SKM-1 (cell line): ENCODE results near the gene C9orf78.
A peak's percentile ranks its signal among the peaks of the same experiment; 100 is the strongest.
"Not testable (repeated sequence)": the region's sequence is repeated elsewhere in the genome, so short reads cannot be mapped to it uniquely, and the experiment has no call there.

Experiments used
- DNase-seq: peaks from one replicate; lab custom pipeline; 2025; ENCODE audit not compliant: unreplicated experiment; lab: John Stamatoyannopoulos, UW

The C9orf78 gene

DNA sequence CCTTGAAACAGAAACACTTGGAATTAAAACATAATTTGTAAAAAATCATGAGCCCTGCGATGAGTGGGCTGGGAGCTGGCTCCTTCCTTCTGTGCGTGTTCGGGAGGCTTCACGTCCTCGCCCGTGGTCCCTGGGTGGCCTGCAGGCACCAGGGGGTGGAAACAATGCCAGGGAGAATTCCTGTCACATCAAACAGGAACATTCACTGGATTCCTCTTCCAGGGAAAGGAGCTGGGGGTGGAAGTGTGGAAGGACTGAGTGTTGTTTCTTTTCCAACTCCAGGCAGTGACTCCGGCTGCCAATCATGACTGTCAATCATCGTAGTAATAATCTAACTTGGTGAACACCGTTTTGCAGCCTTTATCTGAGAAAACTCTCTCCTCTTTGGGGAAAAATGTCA, 21.4 kb downstream of the C9orf78 start:
- no peak for DNase-seq

DNA sequence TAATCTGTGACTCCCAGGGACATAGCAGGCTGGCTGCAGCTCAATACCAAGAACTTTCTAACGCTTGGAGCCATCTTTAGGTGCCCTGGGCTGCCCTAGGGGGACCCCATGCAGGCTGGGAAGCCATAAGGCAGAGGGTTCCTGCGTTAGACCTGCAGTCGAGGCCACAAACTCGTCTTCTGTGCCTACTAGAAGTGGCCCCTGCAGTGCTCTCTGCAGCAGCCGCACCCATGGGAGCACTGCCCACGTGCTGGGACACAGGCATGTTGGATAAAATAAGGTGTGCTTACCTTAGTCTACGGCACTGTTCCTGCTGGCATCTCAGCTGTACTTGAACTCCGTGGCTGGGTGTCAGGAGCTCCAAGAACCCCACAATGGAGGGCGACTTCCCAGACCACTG, 22.7 kb downstream of the C9orf78 start:
- DNase-seq = no peak

DNA sequence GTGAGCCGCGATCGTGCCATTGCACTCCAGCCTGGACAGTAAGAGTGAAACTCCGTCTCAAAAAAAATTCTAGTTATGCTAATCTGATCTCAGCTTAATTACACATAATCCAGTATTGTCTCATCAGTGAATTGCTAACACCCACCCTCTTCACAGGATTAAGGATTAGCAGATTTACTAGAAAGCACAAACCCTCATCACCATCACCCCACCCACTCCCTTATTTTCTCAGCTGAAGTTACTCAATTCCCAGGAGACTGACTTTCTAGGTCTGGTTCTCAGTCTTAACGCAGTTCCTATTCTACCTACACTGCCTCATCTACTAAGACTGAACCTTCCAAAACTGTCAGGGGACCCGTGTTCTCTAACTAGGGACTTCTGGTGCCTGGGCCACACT, 23.1 kb downstream of the C9orf78 start:
- DNase-seq = no peak

DNA sequence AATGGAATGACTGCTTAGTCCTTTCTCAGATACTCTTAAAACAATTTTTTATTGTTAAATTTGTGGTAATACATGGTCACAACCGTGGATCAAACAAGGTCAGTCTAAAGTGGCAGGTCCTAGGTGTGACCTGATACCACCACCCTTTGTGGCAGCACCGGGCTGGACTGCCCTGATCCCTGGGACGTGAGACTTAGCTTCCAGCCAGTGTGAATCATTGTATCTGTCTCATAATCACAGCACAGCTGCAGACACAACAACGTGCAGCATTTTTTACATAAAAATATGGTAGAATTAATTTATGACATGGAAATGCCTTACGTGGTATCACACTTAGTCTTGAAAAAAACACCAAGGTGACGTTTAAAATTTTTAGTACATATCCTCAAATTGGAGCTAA, 24.3 kb downstream of the C9orf78 start:
- no peak for DNase-seq

DNA sequence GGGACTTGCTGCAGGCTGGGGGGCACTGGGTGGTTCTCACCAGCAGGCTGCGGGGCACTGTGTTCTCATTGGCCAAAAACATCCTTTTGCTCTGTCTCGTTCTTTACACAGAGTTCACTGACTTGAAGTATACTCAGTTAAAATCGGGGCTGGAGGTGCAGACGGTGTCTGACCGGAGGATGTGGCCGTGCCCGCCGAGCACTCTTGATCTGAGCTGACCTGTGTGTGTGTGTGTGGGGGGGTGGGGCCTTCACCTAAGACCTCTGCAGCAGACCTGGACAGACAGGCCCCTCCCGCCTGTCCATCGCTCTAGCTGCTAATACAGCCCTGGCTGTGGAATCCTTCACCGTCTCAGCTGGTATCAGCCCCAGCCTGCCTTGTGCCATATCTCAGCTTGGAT, 25.0 kb downstream of the C9orf78 start:
- DNase-seq = no peak

DNA sequence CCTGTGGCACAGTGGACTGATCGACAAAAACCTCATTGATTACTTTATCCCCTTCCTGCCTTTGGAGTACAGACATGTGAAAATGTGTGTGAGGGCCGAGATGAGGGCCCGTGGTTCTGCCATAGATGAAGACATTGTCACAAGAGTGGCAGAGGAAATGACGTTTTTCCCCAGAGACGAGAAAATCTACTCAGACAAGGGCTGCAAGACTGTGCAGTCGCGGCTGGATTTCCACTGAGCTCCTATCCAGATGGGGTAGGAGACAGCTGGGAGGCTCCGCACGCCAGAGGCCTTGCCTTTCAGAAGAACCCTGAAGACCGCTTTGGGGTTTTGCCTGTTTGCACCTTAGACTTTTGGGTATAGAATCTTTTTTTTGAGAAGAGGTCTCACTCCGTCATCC, 25.7 kb downstream of the C9orf78 start:
- no peak for DNase-seq

DNA sequence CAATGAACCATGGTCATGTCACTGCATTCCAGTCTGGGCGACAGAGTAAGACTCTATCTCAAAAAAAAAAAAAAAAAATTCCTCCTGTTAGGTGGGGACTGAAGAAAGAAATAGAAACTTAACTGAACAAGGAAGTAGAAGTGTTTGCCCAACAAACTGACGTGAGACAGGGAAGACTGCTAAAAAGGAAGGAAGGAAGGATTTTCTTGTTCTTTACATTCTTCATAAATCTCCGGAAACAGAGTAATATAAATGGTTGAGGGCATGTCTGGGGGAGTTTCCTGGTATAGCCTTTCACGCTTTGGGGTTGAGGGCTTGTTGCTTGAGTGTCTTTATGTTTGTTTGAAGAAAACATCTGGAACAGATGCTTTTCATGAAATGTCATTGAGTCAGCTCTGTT, 29.0 kb downstream of the C9orf78 start:
- DNase-seq = peak; percentile 55

DNA sequence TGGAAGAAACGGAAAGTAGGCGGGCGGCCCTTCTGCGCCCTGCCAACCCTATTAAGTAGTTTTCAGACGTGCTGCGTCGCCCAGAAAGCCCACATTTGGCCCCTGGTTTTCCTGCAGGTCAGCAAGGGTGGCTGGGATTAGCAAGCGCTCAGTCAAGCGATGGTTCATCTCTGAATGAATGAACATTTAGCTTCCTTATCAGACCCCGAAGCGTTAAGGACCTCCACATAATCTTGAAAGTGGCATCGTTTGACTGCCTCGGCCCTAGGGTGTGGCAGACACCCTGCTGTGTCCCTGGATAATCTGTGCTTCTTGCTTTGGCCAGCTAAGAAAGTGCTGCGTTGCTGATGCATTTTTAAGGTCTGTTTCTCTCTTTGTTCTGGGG, 31.4 kb downstream of the C9orf78 start:
- DNase-seq = no peak

DNA sequence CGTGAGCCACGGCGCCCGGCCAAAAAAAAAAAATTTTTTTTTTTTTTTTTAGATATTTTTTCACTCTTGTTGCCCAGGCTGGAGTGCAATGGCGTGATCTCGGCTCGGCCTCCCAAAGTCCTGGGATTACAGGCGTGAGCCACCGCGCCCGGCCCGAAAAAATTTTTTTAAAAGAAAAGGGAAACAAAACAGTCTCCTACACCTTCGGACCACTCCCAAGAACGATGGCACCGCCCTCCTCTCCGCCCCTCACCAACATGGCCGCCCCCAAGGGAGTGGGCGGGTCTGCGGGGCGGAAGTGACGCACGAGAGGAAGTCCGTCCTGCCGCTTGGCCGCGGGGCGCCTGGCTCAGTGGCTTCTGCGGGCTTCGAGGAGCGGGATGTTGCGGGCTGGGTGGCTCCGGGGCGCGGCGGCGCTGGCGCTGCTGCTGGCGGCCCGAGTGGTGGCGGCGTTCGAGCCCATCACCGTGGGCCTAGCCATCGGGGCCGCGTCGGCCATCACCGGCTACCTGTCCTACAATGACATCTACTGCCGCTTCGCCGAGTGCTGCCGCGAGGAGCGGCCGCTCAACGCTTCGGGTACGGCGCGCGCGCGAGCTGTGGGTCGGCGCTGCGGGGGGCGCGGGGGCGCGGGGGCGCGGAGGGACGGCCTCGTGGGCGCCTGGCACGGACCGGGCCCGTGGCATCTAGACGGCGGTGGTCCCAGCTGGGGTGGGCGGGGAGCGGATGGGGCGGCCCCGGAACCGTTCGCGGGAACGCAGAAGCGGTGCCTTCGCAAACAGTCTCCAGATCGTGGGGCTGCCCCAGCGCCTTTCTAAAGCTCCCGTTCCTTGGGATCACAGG, 32.0 kb downstream of the C9orf78 start, which contains the start of gene TOR1B:
TSS of gene TOR1B (plus strand) at position 352 of the 843 bp plus-strand sequence. CDS start at position 381, 29 bp downstream.
- DNase-seq = peak; percentile 71

DNA sequence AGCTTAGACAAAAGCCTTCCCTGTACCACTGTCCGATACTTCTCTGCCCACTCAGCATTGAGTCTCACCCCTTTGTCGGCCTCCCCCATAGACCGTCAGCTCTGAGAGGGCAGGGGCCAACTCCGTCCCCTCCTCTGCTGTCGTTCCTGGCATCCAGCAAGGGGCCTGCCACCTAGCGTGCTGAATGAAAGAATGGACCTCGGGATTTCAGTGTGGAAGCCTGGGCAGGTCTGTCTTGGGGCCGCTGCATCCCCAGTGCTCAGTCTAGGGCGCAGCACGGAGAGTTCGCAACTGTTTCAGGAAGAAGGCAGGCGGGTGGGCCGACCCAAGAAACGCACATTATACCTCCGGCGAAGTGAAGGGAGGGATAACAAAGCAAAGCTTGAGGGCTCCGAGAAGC, 33.6 kb downstream of the C9orf78 start:
- DNase-seq = no peak

DNA sequence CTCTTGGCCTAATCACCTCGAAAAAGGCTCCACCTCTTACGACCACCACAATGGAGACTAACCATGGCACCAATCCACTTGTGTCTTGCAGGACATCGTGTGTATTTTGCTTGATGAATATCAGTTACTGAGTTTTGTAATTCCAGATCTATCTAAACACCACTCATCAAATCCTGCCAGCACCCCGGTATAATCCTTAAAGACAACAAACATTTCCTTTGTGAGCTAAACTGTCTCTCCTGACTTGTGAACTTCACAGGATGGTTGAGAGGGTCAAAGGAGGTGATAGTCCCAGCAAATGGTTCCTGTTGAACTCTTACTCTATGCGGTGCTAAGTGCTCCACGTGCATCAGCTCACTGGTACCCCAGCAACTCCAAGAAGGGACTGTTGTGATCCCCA, 36.1 kb downstream of the C9orf78 start:
- DNase-seq = no peak

DNA sequence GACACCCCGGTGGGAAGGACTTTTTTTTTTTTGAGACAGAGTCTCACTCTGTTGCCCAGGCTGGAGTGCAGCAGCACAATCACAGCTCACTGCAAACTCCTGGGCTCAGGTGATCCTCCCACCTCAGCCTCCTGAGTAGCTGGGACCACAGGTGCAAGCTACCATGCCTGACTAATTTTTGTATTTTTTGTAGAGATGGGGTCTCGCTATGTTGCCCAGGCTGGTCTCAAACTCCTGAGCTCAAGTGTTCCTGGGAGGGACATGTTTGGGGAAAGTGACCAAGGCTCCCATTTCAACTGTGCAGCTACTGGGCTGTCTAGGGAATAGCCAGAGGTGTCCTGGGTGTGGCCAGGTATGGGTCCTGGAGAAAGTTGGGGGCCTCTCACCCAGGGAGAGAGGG, 39.0 kb downstream of the C9orf78 start:
- not testable (repeated sequence) for DNase-seq

DNA sequence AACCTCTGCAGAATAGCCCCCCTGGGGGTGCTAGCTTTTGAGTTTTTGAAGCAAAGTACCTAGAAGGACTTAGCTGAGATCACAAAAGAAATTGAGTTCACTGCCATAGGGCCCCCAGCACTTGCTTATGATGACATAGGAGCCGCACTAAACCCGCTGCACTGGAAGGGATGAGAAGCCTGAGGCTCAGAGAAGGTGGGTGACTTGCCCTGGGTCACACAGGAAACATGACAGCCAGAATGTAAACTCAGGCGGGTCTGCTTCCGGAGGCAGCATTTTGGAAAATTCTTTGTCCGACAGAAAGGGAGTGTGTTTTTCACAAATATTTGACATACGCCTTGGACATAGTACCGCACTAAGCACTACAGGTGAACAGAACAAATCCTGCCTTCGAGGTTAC, 40.5 kb downstream of the C9orf78 start:
- DNase-seq = no peak

DNA sequence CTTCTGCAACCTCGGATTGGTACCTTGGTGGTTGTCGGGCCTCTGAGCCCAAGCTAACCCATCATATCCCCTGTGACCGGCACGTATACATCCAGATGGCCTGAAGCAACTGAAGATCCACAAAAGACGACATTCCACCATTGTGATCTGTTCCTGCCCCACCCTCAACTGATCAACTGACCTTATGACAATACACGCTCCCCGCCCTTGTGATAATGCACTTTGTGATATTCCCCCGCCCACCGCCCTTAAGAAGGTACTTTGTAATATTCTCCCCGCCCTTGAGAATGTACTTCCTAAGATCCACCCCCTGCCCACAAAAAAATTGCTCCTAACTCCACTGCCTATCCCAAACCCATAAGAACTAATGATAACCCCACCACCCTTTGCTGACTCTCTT, 48.6 kb downstream of the C9orf78 start:
- no peak for DNase-seq

DNA sequence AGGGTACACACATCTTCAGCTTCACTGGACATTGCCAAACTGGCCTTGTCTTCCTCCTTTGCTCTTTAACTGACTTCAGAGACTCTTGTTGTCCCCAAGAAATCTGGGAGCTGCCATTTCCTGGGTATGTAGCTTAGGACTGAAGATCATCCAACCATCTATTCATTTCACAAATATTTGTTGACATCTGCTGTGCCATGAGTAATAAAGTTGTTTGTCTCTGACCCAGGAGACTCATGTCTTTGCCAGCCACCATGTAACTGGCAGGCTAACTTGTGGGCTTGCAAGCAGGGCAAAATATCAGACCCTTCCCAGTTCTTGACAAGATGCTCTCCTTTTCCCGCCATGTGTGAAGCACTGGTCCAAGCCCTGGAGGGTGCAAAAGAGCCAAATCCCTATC, 49.2 kb downstream of the C9orf78 start:
- no peak for DNase-seq

DNA sequence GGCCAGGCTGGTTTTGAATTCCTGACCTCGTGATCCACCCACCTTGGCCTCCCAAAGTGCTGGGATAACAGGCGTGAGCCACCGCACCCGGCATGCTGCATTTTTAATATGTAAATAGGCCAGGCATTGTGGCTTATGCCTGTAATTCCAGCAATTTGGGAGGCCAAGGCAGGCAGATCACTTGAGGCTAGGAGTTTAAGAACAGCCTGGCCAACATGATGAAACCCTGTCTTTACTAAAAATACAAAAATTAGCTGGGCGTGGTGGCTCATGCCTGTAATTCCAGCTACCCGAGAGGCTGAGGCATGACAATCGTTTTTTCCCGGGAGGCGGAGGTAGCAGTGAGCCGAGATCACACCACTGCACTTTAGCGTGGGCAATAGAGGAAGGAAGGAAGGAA, 50.1 kb downstream of the C9orf78 start:
- DNase-seq = not testable (repeated sequence)

DNA sequence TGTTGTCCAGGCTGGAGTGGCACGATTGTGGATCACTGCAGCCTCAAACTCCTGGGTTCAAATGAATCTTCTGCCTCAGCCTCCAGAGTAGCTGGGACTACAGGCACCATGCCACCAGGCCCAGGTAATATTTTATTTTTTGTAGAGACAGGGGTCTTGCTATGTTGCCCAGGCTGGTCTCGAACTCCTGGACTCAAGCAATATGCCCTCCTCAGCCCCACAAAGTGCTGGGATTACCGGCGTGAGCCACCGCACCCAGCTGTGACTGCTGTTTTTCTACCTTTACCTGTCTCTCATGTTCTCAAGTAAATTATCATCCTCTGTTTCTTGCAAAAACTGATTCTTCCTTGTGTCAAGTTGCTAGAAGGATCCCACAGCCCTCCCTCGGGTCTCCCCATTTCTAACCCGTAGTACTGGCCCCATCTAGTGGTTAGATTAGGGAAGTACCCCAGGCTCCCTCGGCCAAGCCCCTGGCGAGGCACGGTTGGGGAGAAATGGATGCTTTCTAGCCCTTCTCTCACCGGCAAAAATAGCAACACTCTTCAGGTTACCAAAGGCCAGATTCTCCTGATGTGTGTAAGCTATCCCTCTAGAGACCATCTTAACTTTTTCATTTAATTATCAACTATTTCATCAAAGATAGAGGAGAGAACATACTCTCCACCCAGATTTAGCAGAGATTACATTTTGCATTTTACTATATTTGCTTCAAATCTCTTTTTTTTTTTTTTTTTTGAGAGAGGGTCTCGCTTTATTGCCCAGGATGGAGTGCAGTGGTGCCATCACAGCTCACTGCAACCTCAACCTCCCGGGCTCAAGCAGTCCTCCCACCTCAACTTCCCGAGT, 51.3 kb downstream of the C9orf78 start:
- peak; percentile 67 for DNase-seq

DNA sequence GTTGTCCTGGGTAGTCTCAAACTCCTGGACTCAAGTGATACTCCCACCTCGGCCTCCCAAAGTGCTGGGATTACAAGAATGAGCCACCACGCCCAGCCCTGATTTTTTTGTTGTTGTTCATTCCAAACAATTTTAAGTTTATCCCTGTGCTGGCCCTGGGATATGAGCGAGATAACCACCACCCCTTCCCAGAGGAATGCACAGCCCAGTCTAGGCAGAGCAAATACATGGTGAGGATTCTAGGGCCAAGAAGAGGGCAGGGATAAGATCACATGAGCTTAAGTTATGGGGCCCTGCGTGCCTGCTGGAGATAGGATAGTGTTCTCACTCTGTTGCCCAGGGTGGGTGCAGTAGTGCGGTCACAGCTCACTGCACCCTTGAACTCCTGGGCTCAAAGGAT, 53.1 kb downstream of the C9orf78 start:
- DNase-seq = no peak

DNA sequence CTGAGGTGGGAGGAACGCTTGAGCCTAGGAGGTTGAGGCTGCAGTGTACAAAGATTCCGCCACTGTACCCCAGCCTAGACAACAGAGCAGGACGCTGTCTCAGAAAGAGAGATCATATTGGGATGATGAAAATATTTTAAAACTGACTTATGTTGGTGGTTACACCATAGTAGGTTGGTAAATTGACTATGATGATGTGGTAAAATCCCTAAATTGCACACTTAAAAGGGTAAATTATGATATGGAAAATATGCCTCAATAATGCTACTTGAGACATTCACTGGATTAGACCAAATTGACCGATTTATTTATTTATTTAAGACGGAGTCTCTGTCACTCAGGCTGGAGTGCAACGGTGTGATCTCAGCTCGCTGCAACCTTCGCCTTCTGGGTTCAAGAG, 53.9 kb downstream of the C9orf78 start:
- DNase-seq = no peak

DNA sequence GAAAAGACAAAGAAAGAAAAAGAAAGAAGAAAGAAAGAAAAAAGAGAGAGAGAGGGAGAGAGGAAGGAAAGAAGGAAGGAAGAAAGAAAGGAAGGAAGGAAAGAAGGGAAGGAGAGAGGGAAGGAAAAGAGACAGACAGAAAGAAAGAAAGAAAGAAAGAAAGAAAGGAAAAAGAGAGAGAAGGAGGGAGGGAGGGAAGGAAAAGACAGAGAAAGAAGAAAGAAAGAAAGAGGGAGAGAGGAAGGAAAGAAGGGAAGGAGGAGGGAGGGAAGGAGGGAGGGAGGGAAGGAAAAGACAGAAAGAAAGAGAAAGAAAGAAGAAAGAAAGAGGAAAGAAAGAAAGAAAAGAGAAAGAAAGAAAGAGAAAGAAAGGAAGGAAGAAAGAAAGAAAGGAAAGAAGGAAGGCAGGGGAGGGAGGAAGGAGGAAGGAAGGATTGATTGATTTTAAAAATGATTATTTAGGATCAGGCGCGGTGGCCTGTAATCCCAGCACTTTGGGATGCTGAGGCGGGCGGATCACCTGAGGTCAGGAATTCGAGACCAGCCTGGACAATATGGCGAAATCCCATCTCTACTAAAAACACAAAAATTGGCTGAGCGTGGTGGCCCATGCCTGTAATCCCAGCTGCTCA, 55.4 kb downstream of the C9orf78 start:
- no peak for DNase-seq

DNA sequence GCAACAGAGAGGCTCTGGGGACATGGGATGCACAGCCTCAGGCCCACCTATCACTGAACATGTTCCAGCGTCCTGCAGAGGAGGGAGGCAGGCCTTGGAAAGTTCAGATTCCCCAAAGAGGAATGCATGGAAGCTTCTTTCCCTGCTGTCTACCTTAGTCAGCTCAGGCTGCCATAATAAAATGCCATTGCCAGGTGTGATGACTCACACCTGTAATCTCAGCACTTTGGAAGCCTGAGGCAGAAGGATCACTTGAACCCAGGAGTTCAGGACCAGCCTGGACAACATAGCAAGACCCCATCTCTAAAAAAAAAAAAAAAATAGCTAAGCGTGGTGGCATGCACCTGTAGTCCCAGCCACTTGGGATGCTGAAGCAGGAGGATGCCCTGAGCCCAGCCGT, 56.6 kb downstream of the C9orf78 start:
- DNase-seq = no peak

DNA sequence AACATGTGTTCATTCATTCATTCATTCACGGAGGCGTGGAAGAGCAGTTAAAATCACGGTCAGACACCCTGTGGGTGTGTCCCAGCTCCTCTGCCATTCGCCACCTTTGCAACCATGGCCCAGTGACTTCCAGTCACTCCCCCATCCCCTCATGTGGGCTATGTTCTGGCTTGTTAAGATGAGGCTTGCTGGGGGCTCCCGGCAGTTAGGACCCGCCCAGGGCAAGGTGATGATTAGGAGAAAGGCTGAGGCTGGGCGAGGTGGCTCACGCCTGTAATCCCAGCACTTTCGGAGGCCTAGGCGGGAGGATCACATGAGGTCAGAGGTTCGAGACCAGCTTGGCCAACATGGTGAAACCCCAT, 57.3 kb downstream of the C9orf78 start:
- no peak for DNase-seq
